CD14-positive monocyte (primary cell): ENCODE measurements around the gene AKAP6. TPM values are rescaled to one million over a fixed set of nuclear protein-coding genes. Genes with fewer than 3 reads are reported as not detected.

Source experiments
- DNase-seq, 3 donors: peaks; one replicate each; pipeline ENCODE4 v3.0.0-alpha.2; 2011 to 2022
- H2AFZ ChIP-seq: 2 replicates; pipeline ENCODE4 v1.6.0; 2012; ENCODE audit warnings: mild to moderate bottlenecking, low read depth, low read length, inconsistent platforms; ENCODE audit not compliant: insufficient read depth, poor library complexity, severe bottlenecking
- H3K27ac ChIP-seq, 2 donors: 1 replicate in 1 of 2; 2 replicates in 1 of 2; pipeline ENCODE4 v1.5.1; 2012 to 2013; ENCODE audit warnings: low read length in 2 of 2, control low read depth in 1 of 2, inconsistent platforms in 1 of 2, low read depth in 1 of 2, mild to moderate bottlenecking in 1 of 2
- H3K27me3 ChIP-seq, 2 donors: one replicate each; pipeline versions ENCODE4 v1.6.0 to v1.6.1; 2011 to 2013; ENCODE audit warnings: low read length in 2 of 2; ENCODE audit not compliant: control insufficient read depth in 2 of 2, insufficient read depth in 2 of 2
- H3K36me3 ChIP-seq, 2 donors: replicated peaks in 1 of 2; 1 replicate in 1 of 2; 2 replicates in 1 of 2; pipeline versions ENCODE4 v1.5.1 to v1.6.1; 2012 to 2013; ENCODE audit warnings: low read length in 2 of 2, control low read depth in 1 of 2, inconsistent platforms in 1 of 2, mild to moderate bottlenecking in 1 of 2; ENCODE audit not compliant: insufficient read depth in 2 of 2, control insufficient read depth in 1 of 2
- H3K4me1 ChIP-seq, 2 donors: 1 replicate in 1 of 2; 2 replicates in 1 of 2; pipeline versions ENCODE4 v1.5.1 to v1.6.1; 2012 to 2013; ENCODE audit warnings: low read length in 2 of 2, control low read depth in 1 of 2, inconsistent platforms in 1 of 2, mild to moderate bottlenecking in 1 of 2, moderate library complexity in 1 of 2; ENCODE audit not compliant: insufficient read depth in 2 of 2, control insufficient read depth in 1 of 2
- H3K4me2 ChIP-seq: replicated peaks from 2 replicates; pipeline ENCODE3; 2012; ENCODE audit warnings: low read length, moderate library complexity, mild to moderate bottlenecking; ENCODE audit not compliant: poor library complexity, severe bottlenecking; ENCODE audit errors: extremely low read depth
- H3K4me3 ChIP-seq, 3 experiments: fragments of 200-600 bp in 1 of 3; sonication (generic) in 1 of 3; replicated peaks in 1 of 3; 1 replicate in 2 of 3; 2 replicates in 1 of 3; pipeline ENCODE4 v1.5.1; 2011 to 2013; ENCODE audit warnings: low read length in 3 of 3, mild to moderate bottlenecking in 3 of 3, control low read depth in 2 of 3, low read depth in 2 of 3, inconsistent platforms in 1 of 3, moderate library complexity in 1 of 3
- H3K79me2 ChIP-seq: 2 replicates; pipeline ENCODE4 v1.6.0; 2012; ENCODE audit warnings: mild to moderate bottlenecking, control low read depth, inconsistent platforms, low read length, moderate library complexity; ENCODE audit not compliant: insufficient read depth
- H3K9ac ChIP-seq: 2 replicates; pipeline ENCODE4 v1.6.0; 2017; ENCODE audit warnings: low read length, mild to moderate bottlenecking; ENCODE audit not compliant: insufficient read depth, poor library complexity, severe bottlenecking
- H3K9me3 ChIP-seq, 2 donors: replicated peaks in 1 of 2; 1 replicate in 1 of 2; 2 replicates in 1 of 2; pipeline versions ENCODE4 v1.5.1 to v1.6.1; 2012 to 2013; ENCODE audit warnings: low read length in 2 of 2, control low read depth in 1 of 2; ENCODE audit not compliant: control insufficient read depth in 1 of 2, insufficient read depth in 1 of 2
- H4K20me1 ChIP-seq: 2 replicates; pipeline ENCODE4 v1.6.0; 2012; ENCODE audit warnings: mild to moderate bottlenecking, low read length, control low read depth, moderate library complexity; ENCODE audit not compliant: insufficient read depth
- H3K27ac Mint-ChIP-seq, 7 donors: one replicate each; pipeline ENCODE4 v1.8.0; 2020; ENCODE audit warnings: mild to moderate bottlenecking in 7 of 7, mixed read lengths in 7 of 7, moderate library complexity in 6 of 7, inconsistent platforms in 2 of 7
- H3K27me3 Mint-ChIP-seq, 3 donors: one replicate each; pipeline ENCODE4 v1.8.0; 2021 to 2022; ENCODE audit warnings: low read depth in 3 of 3, mild to moderate bottlenecking in 3 of 3, mixed read lengths in 3 of 3, moderate library complexity in 3 of 3, inconsistent platforms in 1 of 3
- H3K36me3 Mint-ChIP-seq, 2 donors: one replicate each; pipeline ENCODE4 v1.8.0; 2020; ENCODE audit warnings: mixed read lengths in 2 of 2, inconsistent platforms in 1 of 2, mild to moderate bottlenecking in 1 of 2
- H3K4me1 Mint-ChIP-seq: one replicate; pipeline ENCODE4 v1.8.0; 2020; ENCODE audit warnings: mild to moderate bottlenecking, mixed read lengths
- H3K4me3 Mint-ChIP-seq, 2 donors: one replicate each; pipeline ENCODE4 v1.8.0; 2020; ENCODE audit warnings: mild to moderate bottlenecking in 2 of 2, mixed read lengths in 2 of 2, moderate library complexity in 1 of 2
- H3K9me3 Mint-ChIP-seq, 7 donors: one replicate each; pipeline ENCODE4 v1.8.0; 2020 to 2022; ENCODE audit warnings: mixed read lengths in 7 of 7, mild to moderate bottlenecking in 6 of 7, moderate library complexity in 6 of 7, inconsistent platforms in 2 of 7
- WGBS: methylation state at CpG from one replicate; pipeline ENCODE4 v1.1.5; 2013; ENCODE audit warnings: missing lambda C conversion rate; ENCODE audit not compliant: insufficient coverage; 5-methylcytosine and 5-hydroxymethylcytosine counted together
- intact Hi-C, 2 donors: fragments of 100-400 bp; cut with micrococcal nuclease; formaldehyde crosslinking; loops; one replicate each; pipeline versions ENCODE4 v1.15.0 to v1.15.1; 2023
- polyA plus RNA-seq, 3 donors: library from polyadenylated mRNA; depleted of rRNA in 1 of 3; unstranded in 2 of 3; stranded (reverse) in 1 of 3; fragments of 300-500 nt in 2 of 3; fragments of >200 nt in 1 of 3; fragmentation: Illumina TruSeq in 2 of 3; gene quantifications; 1 replicate in 2 of 3; 2 replicates in 1 of 3; pipeline ENCODE4 v1.2.3, GENCODE V29; 2012 to 2021
- TF ChIP-seq, protein P1 (sequence below): fragments of 200-600 bp; IDR thresholded peaks from one replicate; pipeline ENCODE4 v1.8.0; 2022; ENCODE audit warnings: antibody characterized with exemption, mild to moderate bottlenecking

The AKAP6 gene
- polyA plus RNA-seq, 3 donors = not detected

DNA sequence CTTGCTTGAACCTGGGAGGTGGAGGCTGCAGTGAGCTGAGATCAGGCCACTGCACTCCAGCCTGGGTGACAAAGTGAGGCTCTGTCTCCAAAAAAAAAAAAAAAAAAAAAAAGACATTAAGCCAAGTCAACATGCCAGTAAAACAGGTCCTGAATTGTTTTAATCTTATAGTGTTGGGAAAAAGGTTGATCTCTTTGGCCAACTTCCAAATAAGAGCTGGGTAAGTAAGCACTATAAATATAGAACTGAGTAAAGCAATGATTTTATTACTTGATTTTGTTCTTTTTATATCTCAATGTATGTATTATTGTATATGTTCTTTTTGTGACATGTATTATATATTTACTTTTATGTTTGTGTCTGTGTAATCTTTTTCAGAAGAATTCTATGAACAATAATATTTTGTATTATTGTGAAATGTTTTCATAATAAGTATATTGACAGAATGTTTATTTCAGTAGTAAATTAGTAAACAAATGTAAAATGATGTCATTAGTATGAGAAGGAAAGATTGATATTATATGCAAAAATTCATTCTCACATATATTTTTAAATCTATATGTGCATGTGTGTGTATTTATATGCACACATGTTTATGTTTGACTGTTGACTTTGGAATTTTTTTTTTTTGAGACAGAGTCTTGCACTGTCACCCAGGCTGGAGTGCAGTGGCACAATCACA is 9.6 kb upstream of the AKAP6 start:
- Mint-ChIP-seq H3K36me3 (no peaks in the 10 kb centered on the region), H3K27ac (no peak overlapping the region), H3K4me1 (no peaks in the 10 kb centered on the region), H3K27me3 (no peaks in the 10 kb centered on the region), H3K9me3 (peaks cover 0 to 4% (median 2%) of the 10 kb centered on the region in 7 donors), H3K4me3 (no peak overlapping the region)
- no peaks in the 10 kb centered on the region for H4K20me1 ChIP-seq
- H3K27me3 ChIP-seq = no peaks in the 10 kb centered on the region
- H3K36me3 ChIP-seq = no peaks in the 10 kb centered on the region
- no peak overlapping the region for H2AFZ ChIP-seq
- intact Hi-C loops = no loop called here
- H3K9ac ChIP-seq = no peak overlapping the region
- H3K9me3 ChIP-seq = no peaks in the 10 kb centered on the region
- H3K4me3 ChIP-seq = no peak overlapping the region
- H3K79me2 ChIP-seq = no peaks in the 10 kb centered on the region
- no peaks in the 10 kb centered on the region for H3K4me1 ChIP-seq
- no peak overlapping the region for H3K4me2 ChIP-seq
- no peak for DNase-seq
- TF ChIP-seq, protein P1, sequence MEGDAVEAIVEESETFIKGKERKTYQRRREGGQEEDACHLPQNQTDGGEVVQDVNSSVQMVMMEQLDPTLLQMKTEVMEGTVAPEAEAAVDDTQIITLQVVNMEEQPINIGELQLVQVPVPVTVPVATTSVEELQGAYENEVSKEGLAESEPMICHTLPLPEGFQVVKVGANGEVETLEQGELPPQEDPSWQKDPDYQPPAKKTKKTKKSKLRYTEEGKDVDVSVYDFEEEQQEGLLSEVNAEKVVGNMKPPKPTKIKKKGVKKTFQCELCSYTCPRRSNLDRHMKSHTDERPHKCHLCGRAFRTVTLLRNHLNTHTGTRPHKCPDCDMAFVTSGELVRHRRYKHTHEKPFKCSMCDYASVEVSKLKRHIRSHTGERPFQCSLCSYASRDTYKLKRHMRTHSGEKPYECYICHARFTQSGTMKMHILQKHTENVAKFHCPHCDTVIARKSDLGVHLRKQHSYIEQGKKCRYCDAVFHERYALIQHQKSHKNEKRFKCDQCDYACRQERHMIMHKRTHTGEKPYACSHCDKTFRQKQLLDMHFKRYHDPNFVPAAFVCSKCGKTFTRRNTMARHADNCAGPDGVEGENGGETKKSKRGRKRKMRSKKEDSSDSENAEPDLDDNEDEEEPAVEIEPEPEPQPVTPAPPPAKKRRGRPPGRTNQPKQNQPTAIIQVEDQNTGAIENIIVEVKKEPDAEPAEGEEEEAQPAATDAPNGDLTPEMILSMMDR = no peak
- H3K27ac ChIP-seq = no peak overlapping the region

DNA sequence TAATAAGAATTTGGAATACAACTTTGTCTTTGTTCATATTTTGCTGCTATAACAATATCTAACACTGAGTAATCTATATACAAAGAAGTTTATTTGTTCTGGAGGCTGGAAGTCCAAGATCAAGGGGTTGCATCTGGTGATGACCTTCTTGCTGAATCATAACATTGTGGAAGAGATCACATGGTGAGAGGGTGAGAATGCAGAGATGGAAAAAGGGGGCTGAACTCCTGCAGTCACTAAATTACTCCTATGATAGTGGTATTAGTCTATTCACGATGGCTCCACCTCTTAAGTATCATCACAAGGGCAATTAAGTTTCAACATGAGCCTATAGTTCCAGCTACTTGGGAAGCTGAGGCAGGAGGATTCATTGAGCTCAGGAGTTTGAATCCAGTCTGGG is 4.5 kb upstream of the AKAP6 start:
- Histone ChIP-seq H3K9me3 (no peaks in the 10 kb centered on the region), H4K20me1 (no peaks in the 10 kb centered on the region), H2AFZ (no peak overlapping the region), H3K79me2 (no peaks in the 10 kb centered on the region), H3K27ac (no peak overlapping the region), H3K27me3 (no peaks in the 10 kb centered on the region), H3K4me1 (no peaks in the 10 kb centered on the region), H3K4me3 (no peak overlapping the region), H3K9ac (no peak overlapping the region), H3K4me2 (no peak overlapping the region), H3K36me3 (no peaks in the 10 kb centered on the region)
- peaks cover 0 to 2% (median 0%) of the 10 kb centered on the region in 3 donors for H3K27me3 Mint-ChIP-seq
- TF ChIP-seq, protein P1 = no peak
- H3K4me1 Mint-ChIP-seq = no peaks in the 10 kb centered on the region
- intact Hi-C loops = no loop called here
- WGBS = no CpG with 5 or more reads among the region's 1 CpG
- H3K27ac Mint-ChIP-seq = no peak overlapping the region
- H3K4me3 Mint-ChIP-seq = no peak overlapping the region
- DNase-seq = no peak
- peaks cover 0 to 7% (median 2%) of the 10 kb centered on the region in 7 donors for H3K9me3 Mint-ChIP-seq
- no peaks in the 10 kb centered on the region for H3K36me3 Mint-ChIP-seq
